NCI-H526 (cell line): ENCODE data around the gene SMG9.
"Not testable (repeated sequence)": the region's sequence is repeated elsewhere in the genome, so short reads cannot be mapped to it uniquely, and the experiment has no call there.

Experiments used
- DNase-seq, 2 experiments: peaks; one replicate each; lab custom pipeline; 2025; lab: John Stamatoyannopoulos, UW

SMG9 gene

GRCh38 chr19:43690890-43691289 lies 63.9 kb downstream of the SMG9 start:
- DNase-seq = no peak

GRCh38 chr19:43690444-43690843 lies 64.3 kb downstream of the SMG9 start:
- DNase-seq = no peak

GRCh38 chr19:43688059-43688701 lies 66.6 kb downstream of the SMG9 start:
- DNase-seq = no peak

GRCh38 chr19:43687660-43687997 lies 67.1 kb downstream of the SMG9 start:
- no peak for DNase-seq

- no peak for DNase-seq
Observed at GRCh38 chr19:43684326-43684725, 70.4 kb downstream of the SMG9 start.

GRCh38 chr19:43683905-43684304 lies 70.9 kb downstream of the SMG9 start:
- DNase-seq = no peak

GRCh38 chr19:43682824-43683661 lies 71.7 kb downstream of the SMG9 start:
- no peak for DNase-seq

GRCh38 chr19:43682269-43682668 lies 72.5 kb downstream of the SMG9 start:
- DNase-seq = not testable (repeated sequence)

- DNase-seq = no peak
Observed at GRCh38 chr19:43681821-43682220, 72.9 kb downstream of the SMG9 start.

GRCh38 chr19:43678512-43679261 lies 76.1 kb downstream of the SMG9 start:
- DNase-seq = no peak
